MM.1S (cell line): ENCODE measurements around the gene P2RY6.

Experiments used
- DNase-seq: peaks from one replicate; pipeline ENCODE4 v3.0.0-alpha.2; 2015
- H2AFZ ChIP-seq: fragments of 300-600 bp; sonication (generic); 2 replicates; pipeline ENCODE4 v1.6.0; 2016; ENCODE audit warnings: antibody characterized with exemption, low read length
- H3F3A ChIP-seq: fragments of 300-600 bp; sonication (generic); 2 replicates; pipeline ENCODE4 v1.6.1; 2016; ENCODE audit warnings: mild to moderate bottlenecking, antibody characterized with exemption, low read length, moderate library complexity, mixed read lengths; ENCODE audit not compliant: insufficient read depth
- H3K27ac ChIP-seq: fragments of 300-600 bp; sonication (generic); 2 replicates; pipeline ENCODE4 v1.5.1; 2016; ENCODE audit warnings: mild to moderate bottlenecking, low read length
- H3K27me3 ChIP-seq: fragments of 300-600 bp; sonication (generic); replicated peaks from 2 replicates; pipeline ENCODE4 v1.6.0; 2016; ENCODE audit warnings: low read length; ENCODE audit not compliant: insufficient read depth
- H3K36me3 ChIP-seq: fragments of 300-600 bp; sonication (generic); replicated peaks from 2 replicates; pipeline ENCODE4 v1.6.1; 2016; ENCODE audit warnings: mild to moderate bottlenecking, low read length, mixed read lengths; ENCODE audit not compliant: insufficient read depth
- H3K4me1 ChIP-seq: fragments of 300-600 bp; sonication (generic); 2 replicates; pipeline ENCODE4 v1.6.1; 2016; ENCODE audit warnings: low read length, mixed read lengths
- H3K4me2 ChIP-seq: fragments of 300-600 bp; sonication (generic); 2 replicates; pipeline ENCODE4 v1.6.0; 2016; ENCODE audit warnings: low read depth, low read length
- H3K4me3 ChIP-seq: fragments of 300-600 bp; sonication (generic); 2 replicates; pipeline ENCODE4 v1.5.1; 2016; ENCODE audit warnings: low read length, mixed read lengths
- H3K79me2 ChIP-seq: fragments of 300-600 bp; sonication (generic); 2 replicates; pipeline ENCODE4 v1.6.1; 2016; ENCODE audit warnings: mixed run types, low read length, mixed read lengths
- H3K9ac ChIP-seq: fragments of 300-600 bp; sonication (generic); 2 replicates; pipeline ENCODE4 v1.6.1; 2016; ENCODE audit warnings: low read length, mixed read lengths
- H3K9me2 ChIP-seq: fragments of 300-600 bp; sonication (generic); replicated peaks from 2 replicates; pipeline ENCODE4 v1.6.1; 2016; ENCODE audit warnings: mild to moderate bottlenecking, low read length, mixed read lengths; ENCODE audit not compliant: insufficient read depth
- H3K9me3 ChIP-seq: fragments of 300-600 bp; sonication (generic); replicated peaks from 2 replicates; pipeline ENCODE4 v1.6.1; 2016; ENCODE audit warnings: mild to moderate bottlenecking, low read length, mixed read lengths; ENCODE audit not compliant: insufficient read depth
- H4K20me1 ChIP-seq: fragments of 300-600 bp; sonication (generic); 2 replicates; pipeline ENCODE4 v1.6.1; 2016; ENCODE audit warnings: mild to moderate bottlenecking, low read length, moderate library complexity, mixed read lengths; ENCODE audit not compliant: insufficient read depth
- CTCF ChIP-seq: fragments of 300-600 bp; sonication (generic); IDR thresholded peaks from 2 replicates; pipeline ENCODE4 v1.5.1; 2016; ENCODE audit warnings: antibody characterized with exemption, low read length, mixed read lengths
- EZH2 ChIP-seq: fragments of 300-600 bp; sonication (generic); optimal IDR thresholded peaks from 2 replicates; pipeline ENCODE3; 2017; ENCODE audit warnings: low read depth, mild to moderate bottlenecking, antibody characterized with exemption, low read length, mixed read lengths
- EZH2phosphoT487 ChIP-seq: fragments of 300-600 bp; sonication (generic); IDR thresholded peaks from 2 replicates; pipeline ENCODE4 v1.6.1; 2018; ENCODE audit warnings: antibody characterized with exemption, low read length

P2RY6 gene

DNA sequence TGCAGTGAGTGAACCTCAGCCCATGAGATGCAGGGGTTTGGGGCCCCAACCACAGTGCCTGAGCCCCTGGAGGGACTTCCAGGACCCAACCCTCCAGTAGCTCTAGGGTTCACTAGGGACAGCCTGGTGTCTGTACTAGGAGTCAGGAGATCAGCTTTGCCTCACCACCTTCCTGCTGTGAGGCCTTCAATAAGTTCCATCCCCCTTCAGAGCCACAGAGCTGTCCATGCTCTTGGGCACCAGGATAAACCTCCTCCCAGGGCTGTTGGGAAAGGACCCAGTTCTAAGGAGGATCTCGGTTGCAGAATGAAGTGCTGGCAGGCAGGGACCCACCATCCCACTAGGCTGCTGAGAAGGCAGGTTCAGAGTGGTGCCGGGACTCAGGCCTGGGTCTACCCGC lies 45.7 kb downstream of the P2RY6 start:
- Histone ChIP-seq H3K4me3 (no peak overlapping the region), H3K4me2 (no peak overlapping the region), H3K4me1 (peaks cover 5% of the 10 kb centered on the region; the same call in 1 of the 2 replicates), H3K27ac (no peak overlapping the region), H3K27me3 (no peaks in the 10 kb centered on the region), H3F3A (no peaks in the 10 kb centered on the region), H3K79me2 (no peaks in the 10 kb centered on the region), H2AFZ (no peak overlapping the region), H3K9ac (no peak overlapping the region), H3K9me3 (no peaks in the 10 kb centered on the region), H3K36me3 (no peaks in the 10 kb centered on the region), H4K20me1 (no peaks in the 10 kb centered on the region), H3K9me2 (no peaks in the 10 kb centered on the region)
- DNase-seq = no peak
- TF ChIP-seq EZH2 = no peak
- no peak for TF ChIP-seq CTCF
- TF ChIP-seq EZH2phosphoT487 = no peak

GRCh38 chr11:73318501-73319011 lies 46.4 kb downstream of the P2RY6 start:
- H3K4me1 ChIP-seq = peaks cover 4% of the 10 kb centered on the region; the same call in 1 of the 2 replicates
- H3F3A ChIP-seq = no peaks in the 10 kb centered on the region
- TF ChIP-seq EZH2 (no peak), EZH2phosphoT487 (no peak), CTCF (no peak)
- H3K4me3 ChIP-seq = no peak overlapping the region
- DNase-seq = no peak
- no peaks in the 10 kb centered on the region for H3K9me2 ChIP-seq
- H4K20me1 ChIP-seq = no peaks in the 10 kb centered on the region
- H3K36me3 ChIP-seq = no peaks in the 10 kb centered on the region
- no peaks in the 10 kb centered on the region for H3K79me2 ChIP-seq
- H3K27ac ChIP-seq = no peak overlapping the region
- H3K9me3 ChIP-seq = no peaks in the 10 kb centered on the region
- H3K4me2 ChIP-seq = no peak overlapping the region
- H3K27me3 ChIP-seq = no peaks in the 10 kb centered on the region
- no peak overlapping the region for H3K9ac ChIP-seq
- H2AFZ ChIP-seq = no peak overlapping the region

DNA sequence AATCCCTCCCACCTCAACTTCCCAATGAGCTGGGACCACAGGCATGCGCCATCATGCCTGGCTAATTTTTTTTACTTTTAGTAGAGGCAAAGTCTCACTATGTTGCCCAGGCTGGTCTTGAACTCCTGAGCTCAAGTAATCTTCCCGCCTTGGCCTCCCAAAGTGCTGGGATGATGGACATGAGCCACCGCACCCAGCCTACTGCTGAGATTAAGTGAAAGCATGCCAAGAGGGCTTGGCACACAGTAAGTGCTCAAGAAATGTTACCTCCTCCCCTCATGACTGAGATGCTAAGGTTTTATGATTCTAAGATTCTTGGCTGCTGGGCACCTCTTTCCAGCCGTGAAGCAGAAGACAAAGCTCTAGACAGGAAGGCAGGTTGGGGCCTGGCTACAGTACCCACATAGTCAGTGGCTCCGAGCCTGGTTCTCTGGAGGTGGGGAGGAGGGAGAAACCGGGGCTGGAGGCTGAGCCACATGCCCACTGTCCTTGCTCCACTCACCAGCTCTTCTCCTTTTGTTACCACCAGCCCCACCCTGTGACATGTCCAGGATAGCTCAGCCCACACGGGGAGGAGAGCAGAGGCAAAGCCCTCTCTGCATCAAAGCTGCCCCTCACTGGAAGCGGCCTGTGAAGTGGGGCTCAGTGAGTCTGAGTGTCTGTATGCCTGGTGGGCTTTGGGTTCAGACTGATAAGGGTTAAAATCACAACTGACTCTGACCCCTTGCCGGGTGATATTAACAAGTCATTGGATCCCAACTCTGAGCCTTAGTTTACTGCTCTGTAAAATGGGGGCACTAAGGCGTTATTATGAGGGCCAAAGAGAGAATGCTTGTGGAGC lies 48.8 kb downstream of the P2RY6 start:
- H3F3A ChIP-seq = no peaks in the 10 kb centered on the region

More for the DNA sequence above, 48.8 kb downstream of the P2RY6 start:
- H3K27me3 ChIP-seq = no peaks in the 10 kb centered on the region
- H3K9me2 ChIP-seq = no peaks in the 10 kb centered on the region
- H4K20me1 ChIP-seq = no peaks in the 10 kb centered on the region
- H3K36me3 ChIP-seq = no peaks in the 10 kb centered on the region
- DNase-seq = no peak
- H3K9me3 ChIP-seq = no peaks in the 10 kb centered on the region
- no peak overlapping the region for H3K4me3 ChIP-seq
- no peaks in the 10 kb centered on the region for H3K79me2 ChIP-seq
- TF ChIP-seq EZH2 (no peak), CTCF (no peak)
- H3K27ac ChIP-seq = no peak overlapping the region
- H3K4me2 ChIP-seq = no peak overlapping the region
- no peak overlapping the region for H2AFZ ChIP-seq
- H3K9ac ChIP-seq = no peak overlapping the region
- H3K4me1 ChIP-seq = no peaks in the 10 kb centered on the region
